Peyer's patch (tissue), 4 donors: ENCODE results near the gene BAAT. TPM values are rescaled to one million over a fixed set of nuclear protein-coding genes. Genes with fewer than 3 reads are reported as not detected.

Source experiments
- DNase-seq, 3 donors: peaks; one replicate each; pipeline ENCODE4 v3.0.0-alpha.2; 2017 to 2019
- H3K27ac ChIP-seq, 4 donors: fragments of 200-600 bp; sonication (generic); one replicate each; pipeline ENCODE4 v1.5.1; 2016 to 2019
- H3K27me3 ChIP-seq, 2 donors: fragments of 200-600 bp; sonication (generic); one replicate each; pipeline ENCODE4 v1.5.1; 2019
- H3K36me3 ChIP-seq, 3 donors: fragments of 200-600 bp; sonication (generic); one replicate each; pipeline ENCODE4 v1.5.1; 2016 to 2019
- H3K4me1 ChIP-seq, 4 donors: fragments of 200-600 bp; sonication (generic); one replicate each; pipeline ENCODE4 v1.5.1; 2016 to 2019
- H3K4me3 ChIP-seq, 4 donors: fragments of 200-600 bp; sonication (generic); 1 replicate in 3 of 4; 2 replicates in 1 of 4; pipeline ENCODE4 v1.5.1; 2016 to 2019; ENCODE audit warnings: mild to moderate bottlenecking in 1 of 4
- H3K9me3 ChIP-seq, 4 donors: fragments of 200-600 bp; sonication (generic); one replicate each; pipeline ENCODE4 v1.5.1; 2016 to 2019; ENCODE audit warnings: mild to moderate bottlenecking in 1 of 4
- CTCF ChIP-seq, 6 experiments: fragments of 450-650 bp in 4 of 6; fragments of 200-600 bp in 2 of 6; sonication (generic) in 1 of 6; IDR thresholded peaks; one replicate each; pipeline ENCODE4 v1.5.1; 2017 to 2019; ENCODE audit warnings: antibody characterized with exemption in 6 of 6, mild to moderate bottlenecking in 3 of 6, moderate library complexity in 1 of 6
- POLR2A ChIP-seq, 2 donors: fragments of 450-650 bp; IDR thresholded peaks; one replicate each; pipeline ENCODE4 v1.5.1; 2017; ENCODE audit warnings: antibody characterized with exemption in 2 of 2, mild to moderate bottlenecking in 2 of 2, moderate library complexity in 2 of 2
- total RNA-seq, 4 donors: library from RNA; depleted of rRNA; stranded (reverse); fragments of >200 nt; gene quantifications; one replicate each; pipeline ENCODE4 v1.1.0, GENCODE V29; 2016

The BAAT gene
- total RNA-seq, 4 donors from 2014 or later: 1.2 TPM; not detected in 3

GRCh38 chr9:101353683-101354082 is 31.1 kb downstream of the BAAT start:
- no peaks in the 10 kb centered on the region for H3K9me3 ChIP-seq
- no peaks in the 10 kb centered on the region for H3K27me3 ChIP-seq
- peak overlapping the region in 2 of 4 donors; percentile 57 to 84 for H3K27ac ChIP-seq
- H3K36me3 ChIP-seq: no peaks in the 10 kb centered on the region
- peaks cover 0 to 27% (median 1%) of the 10 kb centered on the region in 4 donors for H3K4me1 ChIP-seq
- DNase-seq: no peak
- TF ChIP-seq CTCF (IDR thresholded peaks at IDR 0.05) (no peak), POLR2A (IDR thresholded peaks at IDR 0.05) (no peak)
- no peak overlapping the region for H3K4me3 ChIP-seq

- TF ChIP-seq CTCF (IDR thresholded peaks at IDR 0.05) (no peak), POLR2A (IDR thresholded peaks at IDR 0.05) (no peak)
- no peaks in the 10 kb centered on the region for H3K9me3 ChIP-seq
- H3K4me1 ChIP-seq: peaks cover 0 to 27% (median 1%) of the 10 kb centered on the region in 4 donors
- H3K27me3 ChIP-seq: no peaks in the 10 kb centered on the region
- no peaks in the 10 kb centered on the region for H3K36me3 ChIP-seq
- H3K27ac ChIP-seq: peak overlapping the region in 2 of 4 donors; percentile 8 to 13
- H3K4me3 ChIP-seq: no peak overlapping the region
- DNase-seq: no peak
These were observed 31.8 kb downstream of the BAAT start for GRCh38 chr9:101352892-101353463.

GRCh38 chr9:101350285-101350684 is 34.5 kb downstream of the BAAT start:
- DNase-seq: no peak
- peaks cover 0 to 21% (median 1%) of the 10 kb centered on the region in 4 donors for H3K4me1 ChIP-seq
- TF ChIP-seq POLR2A (IDR thresholded peaks at IDR 0.05) (no peak), CTCF (IDR thresholded peaks at IDR 0.05) (no peak)
- H3K27me3 ChIP-seq: no peaks in the 10 kb centered on the region
- H3K27ac ChIP-seq: no peak overlapping the region
- H3K36me3 ChIP-seq: no peaks in the 10 kb centered on the region
- no peak overlapping the region for H3K4me3 ChIP-seq
- no peaks in the 10 kb centered on the region for H3K9me3 ChIP-seq

GRCh38 chr9:101342595-101342994 is 42.2 kb downstream of the BAAT start:
- H3K4me3 ChIP-seq: no peak overlapping the region
- H3K27ac ChIP-seq: no peak overlapping the region
- no peak for DNase-seq
- H3K27me3 ChIP-seq: no peaks in the 10 kb centered on the region
- no peaks in the 10 kb centered on the region for H3K4me1 ChIP-seq
- no peaks in the 10 kb centered on the region for H3K9me3 ChIP-seq
- TF ChIP-seq CTCF (IDR thresholded peaks at IDR 0.05): no peak
- TF ChIP-seq POLR2A (IDR thresholded peaks at IDR 0.05): no peak
- H3K36me3 ChIP-seq: no peaks in the 10 kb centered on the region

- Histone ChIP-seq H3K4me3 (no peak overlapping the region), H3K4me1 (no peaks in the 10 kb centered on the region), H3K9me3 (no peaks in the 10 kb centered on the region), H3K36me3 (no peaks in the 10 kb centered on the region), H3K27ac (no peak overlapping the region), H3K27me3 (no peaks in the 10 kb centered on the region)
- TF ChIP-seq POLR2A (IDR thresholded peaks at IDR 0.05) (no peak), CTCF (IDR thresholded peaks at IDR 0.05) (no peak)
- DNase-seq: no peak
These were observed 42.8 kb downstream of the BAAT start for GRCh38 chr9:101341958-101342357.

- no peak for DNase-seq
- H3K4me3 ChIP-seq: no peak overlapping the region
- H3K4me1 ChIP-seq: no peaks in the 10 kb centered on the region
- no peak overlapping the region for H3K27ac ChIP-seq
- no peaks in the 10 kb centered on the region for H3K36me3 ChIP-seq
- no peaks in the 10 kb centered on the region for H3K9me3 ChIP-seq
- no peaks in the 10 kb centered on the region for H3K27me3 ChIP-seq
- TF ChIP-seq CTCF (IDR thresholded peaks at IDR 0.05) (no peak), POLR2A (IDR thresholded peaks at IDR 0.05) (no peak)
These were observed 47.6 kb downstream of the BAAT start for GRCh38 chr9:101337237-101337636.
